H54 (cell line): Measurements from ENCODE around the gene SPTBN4.
A peak's percentile ranks its signal among the peaks of the same experiment; 100 is the strongest.
"Not testable (repeated sequence)": the region's sequence is repeated elsewhere in the genome, so short reads cannot be mapped to it uniquely, and the experiment has no call there.

Experiments
- DNase-seq: peaks from one replicate; pipeline ENCODE4 v3.0.0; 2011; ENCODE audit warnings: low spot score, mixed read lengths; ENCODE audit not compliant: insufficient read length
- FAIRE-seq: peaks from 3 replicates; lab custom pipeline; 2011; peaks lifted over from hg19 to GRCh38; lab: Jason Lieb, UNC
- POLR2A ChIP-seq: IDR thresholded peaks from 2 replicates; pipeline ENCODE4 v1.6.1; 2011; ENCODE audit warnings: low read depth, mild to moderate bottlenecking, low read length

SPTBN4 gene

DNA sequence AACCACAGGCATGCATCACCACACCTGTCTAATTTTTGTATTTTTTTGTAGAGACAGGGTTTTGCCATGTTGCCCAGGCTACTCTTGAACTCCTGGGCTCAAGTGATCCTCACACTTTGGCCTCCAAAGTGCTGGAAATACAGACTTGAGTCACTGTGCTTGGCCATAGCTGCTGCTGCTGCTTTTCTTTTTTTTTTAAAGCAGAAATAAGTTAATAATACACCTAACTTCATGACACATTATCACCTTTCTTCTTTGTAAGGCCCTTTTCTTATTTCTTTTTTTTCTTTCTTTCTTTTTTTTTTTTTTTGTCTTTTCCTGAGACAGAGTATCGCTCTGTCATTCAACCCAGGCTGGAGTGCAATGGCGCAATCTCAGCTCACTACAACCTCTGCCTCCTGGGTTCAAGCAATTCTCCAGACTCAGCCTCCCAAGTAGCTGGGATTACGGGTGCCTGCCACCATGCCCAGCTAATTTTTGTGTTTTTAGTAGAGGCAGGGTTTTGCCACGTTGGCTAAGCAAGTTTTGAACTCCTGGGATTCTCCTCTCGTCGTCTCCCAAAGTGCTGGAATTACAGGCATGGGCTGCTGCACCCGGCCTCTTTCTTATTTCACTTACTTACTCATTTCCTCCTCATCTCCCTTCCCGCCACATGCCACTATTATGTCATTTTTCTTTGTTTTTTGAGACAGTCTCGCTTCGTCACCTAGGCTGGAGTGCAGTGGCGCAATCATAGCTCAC is 118.6 kb downstream of the SPTBN4 start:
- FAIRE-seq: peak; percentile 23
- no peak for TF ChIP-seq POLR2A
- DNase-seq: no peak

DNA sequence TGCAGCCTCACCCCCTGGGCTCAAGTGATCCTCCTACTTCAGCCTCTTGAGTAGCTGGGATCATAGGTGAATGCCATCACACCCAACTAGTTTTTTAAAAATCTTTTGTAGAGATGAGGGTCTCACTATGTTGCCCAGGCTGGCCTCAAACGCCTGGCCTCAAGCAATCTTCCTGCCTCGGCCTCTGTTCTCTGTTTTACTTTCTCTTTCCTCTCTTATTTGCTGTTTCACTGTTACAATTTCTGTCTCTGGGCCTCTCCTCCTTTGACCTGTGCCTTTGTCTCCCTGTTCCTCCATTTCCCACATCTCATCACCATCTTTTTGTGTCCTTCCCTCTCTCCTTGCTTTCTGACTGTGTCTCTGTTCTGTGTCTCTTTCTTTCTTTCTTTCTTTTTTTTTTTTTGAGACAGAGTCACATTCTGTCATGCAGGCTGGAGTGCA is 119.2 kb downstream of the SPTBN4 start:
- DNase-seq: no peak
- TF ChIP-seq POLR2A: no peak
- no peak for FAIRE-seq

DNA sequence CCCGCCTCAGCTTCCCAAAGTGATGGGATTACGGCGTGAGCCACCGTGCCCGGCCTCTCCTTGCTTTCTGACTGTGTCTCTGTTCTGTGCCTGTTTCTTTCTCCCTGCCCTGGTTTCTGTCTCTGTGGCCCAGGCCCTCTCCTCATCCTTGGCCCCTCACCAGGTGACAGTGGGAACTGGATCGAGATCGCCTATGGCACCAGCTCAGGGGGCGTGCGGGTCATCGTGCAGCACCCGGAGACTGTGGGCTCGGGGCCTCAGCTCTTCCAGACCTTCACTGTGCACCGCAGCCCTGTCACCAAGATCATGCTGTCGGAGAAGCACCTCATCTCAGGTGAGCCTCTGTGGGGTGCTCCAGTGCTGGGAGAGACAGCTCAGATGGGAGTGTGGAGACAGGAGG is 119.8 kb downstream of the SPTBN4 start:
- FAIRE-seq (no peak), DNase-seq (no peak)
- TF ChIP-seq POLR2A: no peak

DNA sequence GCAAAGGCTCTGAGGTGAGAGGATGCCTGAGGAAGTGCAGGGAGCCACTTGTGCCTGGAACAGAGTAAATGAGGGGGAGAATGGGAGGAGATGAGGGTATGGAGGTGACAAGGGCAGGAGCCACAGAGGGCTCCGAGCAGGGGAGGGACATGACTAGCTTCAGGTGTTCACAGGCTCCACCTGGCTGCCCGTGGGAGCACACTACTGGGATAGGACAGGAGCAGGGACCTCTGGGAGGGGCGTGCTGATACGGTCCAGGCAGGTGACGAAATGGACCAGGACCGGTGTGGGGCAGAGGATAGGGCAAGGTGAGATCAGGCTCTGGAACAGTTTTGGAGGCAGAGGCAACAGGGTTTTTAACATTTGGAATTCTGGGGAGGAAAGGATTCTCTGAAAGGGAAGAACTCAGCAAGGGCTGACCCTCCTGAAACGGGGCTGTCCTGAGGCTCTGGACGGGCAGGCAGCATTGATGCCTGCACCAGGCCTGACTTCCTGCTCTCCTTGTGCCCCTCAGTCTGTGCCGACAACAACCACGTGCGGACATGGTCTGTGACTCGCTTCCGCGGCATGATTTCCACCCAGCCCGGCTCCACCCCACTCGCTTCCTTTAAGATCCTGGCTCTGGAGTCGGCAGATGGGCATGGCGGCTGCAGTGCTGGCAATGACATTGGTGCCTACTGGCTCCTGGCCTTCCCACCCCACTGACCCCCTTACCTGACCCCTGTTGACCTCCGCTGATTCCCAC is 121.5 kb downstream of the SPTBN4 start:
- peak; percentile 17; the same call in 1 of the 2 replicates for TF ChIP-seq POLR2A

GRCh38 chr19:40588926-40589569 is 122.2 kb downstream of the SPTBN4 start:
- FAIRE-seq (no peak), DNase-seq (no peak)
- TF ChIP-seq POLR2A: no peak

More for the DNA sequence above, 121.5 kb downstream of the SPTBN4 start:
- DNase-seq (no peak), FAIRE-seq (peak; percentile 36)

DNA sequence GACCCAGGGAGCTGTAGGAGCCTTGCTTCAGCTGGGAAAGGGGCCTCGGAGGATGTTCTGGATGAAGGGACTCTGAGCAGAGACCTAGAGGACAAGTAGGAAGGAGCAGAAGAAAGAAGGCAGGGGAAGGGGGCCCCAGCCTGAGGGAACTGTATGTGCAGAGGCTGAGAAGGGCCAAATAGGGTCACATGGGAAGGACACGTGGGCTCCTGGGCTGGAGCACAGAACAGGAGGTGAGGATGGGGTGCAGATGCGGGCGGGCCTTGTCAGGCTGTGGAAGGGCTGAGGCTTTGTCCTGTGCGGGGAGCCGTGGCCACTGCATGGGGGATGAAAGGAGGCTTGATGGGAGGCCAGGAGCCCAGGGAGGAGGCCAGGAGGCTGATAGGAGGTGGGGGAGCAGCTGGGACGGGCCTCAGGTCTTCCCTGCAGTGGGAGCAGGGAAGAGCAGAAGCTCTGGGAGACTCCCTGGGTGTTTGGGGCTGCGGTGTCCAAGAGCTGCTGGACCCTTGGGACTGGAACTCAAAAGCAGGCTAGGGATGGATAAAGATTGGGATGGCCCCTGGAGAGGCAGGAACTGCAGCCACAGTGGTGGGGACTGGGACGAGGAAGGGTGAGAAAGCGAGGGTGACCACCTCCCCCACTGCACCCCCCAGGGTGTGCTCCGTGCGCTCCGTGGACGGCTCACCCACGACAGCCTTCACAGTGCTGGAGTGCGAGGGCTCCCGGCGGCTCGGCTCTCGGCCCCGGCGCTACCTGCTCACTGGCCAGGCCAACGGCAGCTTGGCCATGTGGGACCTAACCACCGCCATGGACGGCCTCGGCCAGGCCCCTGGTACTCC is 123.0 kb downstream of the SPTBN4 start:
- TF ChIP-seq POLR2A: no peak
- no peak for FAIRE-seq
- DNase-seq: no peak

DNA sequence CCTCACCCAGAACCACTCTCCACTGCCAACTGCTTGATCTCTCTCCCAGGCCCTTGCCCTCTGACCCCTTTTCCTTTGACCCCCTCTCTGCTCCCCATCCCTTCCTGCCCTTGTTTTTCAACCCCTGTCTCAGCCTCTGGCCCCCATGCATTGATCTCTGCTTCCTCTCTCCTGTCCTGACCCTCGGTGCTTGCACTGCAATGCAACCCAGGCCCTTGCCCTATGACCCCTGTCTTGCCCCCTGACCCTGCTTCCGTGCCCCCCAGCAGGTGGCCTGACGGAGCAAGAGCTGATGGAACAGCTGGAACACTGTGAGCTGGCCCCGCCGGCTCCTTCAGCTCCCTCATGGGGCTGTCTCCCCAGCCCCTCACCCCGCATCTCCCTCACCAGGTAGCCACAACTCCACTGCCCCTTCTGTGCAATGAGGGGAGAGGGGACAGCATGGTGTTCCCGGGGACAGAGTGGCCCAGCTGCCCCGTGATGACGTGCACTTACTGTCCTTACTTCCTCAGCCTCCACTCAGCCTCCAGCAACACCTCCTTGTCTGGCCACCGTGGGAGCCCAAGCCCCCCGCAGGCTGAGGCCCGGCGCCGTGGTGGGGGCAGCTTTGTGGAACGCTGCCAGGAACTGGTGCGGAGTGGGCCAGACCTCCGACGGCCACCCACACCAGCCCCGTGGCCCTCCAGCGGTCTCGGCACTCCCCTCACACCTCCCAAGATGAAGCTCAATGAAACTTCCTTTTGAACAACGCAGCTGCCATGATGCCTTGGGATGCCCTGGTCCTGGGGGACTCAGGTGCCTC is 123.9 kb downstream of the SPTBN4 start:
- no peak for TF ChIP-seq POLR2A
- no peak for FAIRE-seq
- no peak for DNase-seq

DNA sequence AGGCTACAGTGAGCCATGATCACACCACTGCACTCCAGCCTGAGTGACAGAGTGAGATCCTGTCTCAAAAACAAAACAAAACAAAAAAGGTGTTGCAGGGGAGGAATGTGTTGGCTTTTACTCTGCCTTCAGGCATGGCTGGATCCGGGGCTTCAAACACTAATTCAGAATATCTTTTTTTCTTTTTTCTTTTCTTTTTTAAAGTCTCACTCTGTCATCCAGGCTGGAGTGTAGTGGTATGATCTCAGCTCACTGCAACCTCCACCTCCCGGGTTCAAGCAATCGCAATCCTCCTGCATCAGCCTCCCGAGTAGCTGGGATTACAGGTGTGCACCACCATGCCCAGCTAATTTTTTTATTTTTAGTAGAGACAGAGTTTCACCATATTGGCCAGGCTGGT is 124.9 kb downstream of the SPTBN4 start:
- not testable (repeated sequence) for DNase-seq, FAIRE-seq

GRCh38 chr19:40592170-40592569 is 125.4 kb downstream of the SPTBN4 start:
- no peak for TF ChIP-seq POLR2A
- FAIRE-seq (peak; percentile 15), DNase-seq (no peak)

DNA sequence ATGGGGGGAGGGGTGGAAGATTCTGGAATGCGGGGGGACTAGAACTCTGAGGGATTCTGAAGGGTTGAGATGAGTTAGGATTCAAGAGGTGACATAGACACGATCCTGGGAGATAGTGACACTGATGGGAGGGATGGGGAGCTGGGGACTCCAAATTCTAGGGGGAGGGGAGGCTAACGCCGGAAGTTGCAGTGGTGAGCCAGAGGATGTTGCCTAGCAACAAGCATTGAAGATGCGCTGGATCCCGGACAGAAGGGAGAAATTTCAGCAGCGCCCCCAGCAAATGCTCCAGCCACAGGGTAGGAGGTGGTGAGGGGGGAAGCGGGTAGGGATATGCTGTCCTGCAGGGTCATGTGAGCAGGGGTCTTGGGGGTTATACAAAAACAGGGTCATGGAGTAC is 127.5 kb downstream of the SPTBN4 start:
- no peak for FAIRE-seq
- TF ChIP-seq POLR2A: no peak
- DNase-seq: no peak

- FAIRE-seq (no peak), DNase-seq (peak; percentile 92)
- no peak for TF ChIP-seq POLR2A
These were observed 127.9 kb downstream of the SPTBN4 start for GRCh38 chr19:40594657-40595091.

DNA sequence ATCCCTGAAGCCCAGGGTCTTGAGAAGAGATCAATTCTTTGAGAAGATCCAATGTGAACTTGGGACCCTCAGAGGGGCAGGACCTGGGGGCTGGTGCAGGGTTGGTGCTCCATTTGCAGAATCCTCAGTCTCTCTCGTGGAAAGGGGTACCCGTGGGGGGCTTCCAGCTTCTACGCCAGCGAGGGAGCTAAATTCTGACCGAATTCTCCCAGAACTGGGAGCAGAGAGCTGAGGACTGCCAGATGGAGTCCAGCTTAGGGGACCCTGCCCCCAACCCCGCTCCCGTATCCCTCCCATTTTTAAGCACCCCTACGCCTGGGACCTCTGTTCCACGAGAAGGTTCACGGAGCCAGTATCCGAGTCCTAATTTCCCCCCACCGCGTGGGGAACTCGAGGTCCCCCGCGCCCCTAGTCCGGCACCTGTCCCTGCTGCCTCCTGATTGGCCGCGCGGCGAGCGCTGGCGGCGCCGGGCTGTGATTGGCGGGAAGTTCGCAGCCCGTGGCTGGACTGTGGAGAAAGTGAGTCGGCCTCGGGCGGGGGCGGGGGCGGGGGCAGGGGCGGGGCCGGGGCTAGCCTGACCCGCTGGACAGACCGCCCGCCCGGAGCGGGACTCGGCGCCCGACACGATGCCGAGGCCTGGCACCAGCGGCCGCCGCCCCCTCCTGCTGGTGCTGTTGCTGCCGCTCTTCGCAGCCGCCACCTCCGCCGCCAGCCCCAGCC is 130.0 kb downstream of the SPTBN4 start:
- peak; percentile 34; the same call in 1 of the 2 replicates for TF ChIP-seq POLR2A
- FAIRE-seq: no peak

More for the DNA sequence above, 130.0 kb downstream of the SPTBN4 start:
- peak; percentile 93 for DNase-seq
